Midbrain (tissue), 1 donor: Measurements from ENCODE around the gene CELSR2.

ENCODE experiments used
- DNase-seq: peaks from one replicate; lab custom pipeline; 2025; lab: John Stamatoyannopoulos, UW

Gene CELSR2

DNA sequence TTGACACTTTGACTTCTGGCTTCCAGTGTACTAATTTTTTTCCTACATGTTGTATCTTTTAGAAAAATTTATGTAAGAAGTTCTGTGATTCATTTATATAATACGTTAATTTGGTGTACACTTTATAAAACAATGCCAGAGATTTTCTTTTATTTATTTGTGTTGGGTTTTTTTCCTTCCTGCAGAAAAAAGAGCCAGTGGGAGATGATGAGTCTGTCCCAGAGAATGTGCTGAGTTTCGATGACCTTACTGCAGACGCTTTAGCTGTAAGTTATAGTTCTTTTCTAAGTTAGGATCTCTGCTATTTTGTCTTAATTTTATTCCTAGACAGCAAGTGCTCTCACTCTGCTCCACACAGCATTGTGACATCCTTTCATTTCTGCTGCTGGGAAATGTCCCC, 21.2 kb upstream of the CELSR2 start:
- no peak for DNase-seq

DNA sequence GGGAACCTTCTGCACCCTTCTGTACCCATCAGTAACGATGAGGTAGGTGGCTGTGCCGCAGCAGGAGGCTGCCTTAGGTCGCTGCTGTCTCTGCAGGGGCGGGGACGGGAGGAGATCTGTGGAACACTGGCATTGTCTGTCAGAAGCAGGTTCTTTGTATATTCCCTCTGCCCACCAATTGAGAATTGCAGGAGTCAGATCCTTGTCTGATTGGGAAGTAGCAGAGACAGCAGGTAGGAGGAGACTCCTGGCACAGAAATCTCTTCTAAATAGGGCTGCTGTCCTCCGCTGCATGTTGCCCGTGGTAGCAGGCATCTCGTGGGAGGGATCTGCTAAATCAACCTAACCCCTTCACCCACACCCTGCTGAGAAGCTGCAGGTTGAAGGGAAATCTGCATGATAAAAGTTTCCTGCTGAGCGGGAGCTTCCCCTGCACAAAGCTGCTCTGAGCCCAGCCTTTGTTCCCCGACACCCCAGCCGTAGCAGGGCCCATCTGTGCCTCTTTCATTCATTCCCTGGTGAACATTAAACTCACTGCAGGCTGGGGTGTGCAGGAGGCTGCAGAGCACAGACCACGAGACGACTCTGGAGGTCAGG, 19.7 kb upstream of the CELSR2 start:
- DNase-seq: no peak

DNA sequence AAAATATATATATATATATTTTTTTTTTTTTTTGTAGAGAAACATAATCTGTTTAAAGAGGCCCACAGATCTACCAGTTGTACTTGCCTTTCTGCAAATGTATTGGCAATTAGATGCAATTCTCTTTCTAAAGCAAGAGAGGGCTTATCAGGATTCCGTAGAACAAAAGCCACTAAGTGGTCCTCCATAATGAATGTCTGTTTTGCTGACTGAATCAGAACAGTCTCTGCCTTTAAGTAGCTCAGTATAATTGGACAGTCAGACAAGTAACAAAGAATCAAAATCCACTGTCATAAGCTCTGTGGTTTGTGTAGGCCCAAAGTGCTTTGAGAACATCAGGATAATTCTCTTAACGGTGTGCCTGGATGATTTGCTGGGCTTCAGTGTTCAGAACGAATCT, 18.3 kb upstream of the CELSR2 start:
- DNase-seq: no peak

DNA sequence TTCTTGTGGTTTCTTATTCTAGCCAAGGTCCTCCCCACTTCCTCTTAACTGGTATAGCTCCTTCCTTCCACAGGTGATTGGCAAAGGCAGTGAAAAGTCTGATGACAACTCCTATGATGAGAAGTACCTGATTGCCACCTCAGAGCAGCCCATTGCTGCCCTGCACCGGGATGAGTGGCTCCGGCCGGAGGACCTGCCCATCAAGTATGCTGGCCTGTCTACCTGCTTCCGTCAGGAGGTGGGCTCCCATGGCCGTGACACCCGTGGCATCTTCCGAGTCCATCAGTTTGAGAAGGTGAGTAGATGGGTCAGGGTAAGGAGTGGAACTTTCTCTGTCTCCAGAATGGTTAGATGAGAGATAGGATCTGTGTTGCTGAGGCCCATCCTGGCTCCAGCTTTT, 14.2 kb upstream of the CELSR2 start:
- no peak for DNase-seq

DNA sequence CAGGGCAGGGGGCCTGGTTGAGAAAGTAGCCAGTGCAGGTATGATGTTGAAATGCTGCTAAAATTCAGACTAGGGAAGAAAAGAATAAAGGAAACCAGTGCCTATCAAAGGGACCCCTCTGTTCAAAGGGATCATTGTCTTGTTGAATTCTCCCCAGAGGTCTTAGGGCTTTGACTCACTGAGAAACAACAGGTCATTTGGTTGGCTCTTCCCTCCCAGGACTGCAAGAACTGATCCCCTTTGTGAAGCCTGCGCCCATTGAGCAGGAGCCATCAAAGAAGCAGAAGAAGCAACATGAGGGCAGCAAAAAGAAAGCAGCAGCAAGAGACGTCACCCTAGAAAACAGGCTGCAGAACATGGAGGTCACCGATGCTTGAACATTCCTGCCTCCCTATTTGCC, 11.8 kb upstream of the CELSR2 start:
- no peak for DNase-seq

DNA sequence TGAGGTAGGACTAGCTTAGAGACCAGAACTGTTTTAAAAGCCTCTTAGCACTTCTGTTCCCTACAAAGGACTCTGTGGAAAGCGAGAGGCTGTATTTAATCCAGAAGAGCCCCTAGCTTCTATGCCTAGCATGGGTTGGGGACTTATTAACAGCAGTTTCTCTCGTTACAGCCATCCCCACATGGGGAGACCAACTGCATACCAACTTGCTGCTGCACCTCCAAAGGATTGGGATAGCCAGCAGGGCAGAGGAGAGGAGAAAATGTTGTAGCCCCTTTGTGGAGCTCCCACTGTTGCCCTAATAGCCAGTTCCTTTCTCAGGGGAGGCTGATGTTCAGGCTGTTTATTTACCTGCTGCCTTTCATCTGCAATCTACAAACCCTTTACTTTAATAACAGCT, 11.0 kb upstream of the CELSR2 start:
- no peak for DNase-seq

DNA sequence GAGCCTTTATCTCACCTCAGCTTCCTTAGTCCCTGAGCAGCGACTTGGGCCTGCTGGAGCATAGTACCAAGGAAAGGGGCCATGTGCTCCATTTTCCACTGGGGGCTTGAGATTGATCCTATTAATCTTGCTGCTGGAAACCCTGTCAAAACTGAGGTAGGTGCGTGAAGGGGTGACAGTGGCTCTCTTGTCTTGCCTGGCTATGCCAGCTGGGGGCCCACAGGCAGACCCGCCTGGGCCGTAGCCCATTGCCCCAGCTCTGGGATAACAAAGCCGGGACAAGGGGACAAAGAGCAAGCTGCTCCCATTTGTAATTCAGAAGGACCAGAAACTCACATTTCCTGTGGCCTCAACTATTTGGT, 10.3 kb upstream of the CELSR2 start:
- DNase-seq: no peak

DNA sequence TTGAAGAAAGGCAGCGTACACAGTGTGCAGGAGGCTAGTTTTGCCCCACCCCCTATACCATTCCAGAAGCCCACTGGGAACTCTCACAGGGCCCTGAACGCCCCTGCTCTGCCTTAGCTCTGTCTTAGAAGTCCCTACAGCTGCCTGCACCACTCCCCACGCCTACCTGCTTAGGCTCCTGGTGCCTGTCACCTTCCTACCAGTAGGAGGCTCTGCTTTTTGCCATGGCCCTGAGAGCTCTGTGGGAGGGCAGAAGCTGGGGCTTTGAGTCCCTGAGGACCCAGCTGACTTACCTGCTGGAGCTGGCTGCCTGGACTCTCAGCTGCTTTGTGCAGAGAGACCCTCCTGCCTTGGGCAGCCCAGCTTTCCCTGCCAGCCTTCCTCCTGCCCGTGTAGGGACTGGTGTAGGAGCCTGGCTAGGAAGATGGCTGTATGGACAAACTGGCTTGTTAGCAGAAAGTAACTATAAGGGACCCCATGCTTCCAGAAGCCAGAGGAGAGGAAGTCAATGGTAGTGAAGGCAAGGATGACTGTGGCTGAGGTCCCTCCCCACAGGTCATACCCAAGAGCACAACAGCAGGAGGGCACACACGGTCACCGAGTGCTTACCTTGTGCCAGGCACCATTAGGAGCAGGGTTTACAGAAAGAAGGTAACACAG, 9.8 kb upstream of the CELSR2 start:
- no peak for DNase-seq

DNA sequence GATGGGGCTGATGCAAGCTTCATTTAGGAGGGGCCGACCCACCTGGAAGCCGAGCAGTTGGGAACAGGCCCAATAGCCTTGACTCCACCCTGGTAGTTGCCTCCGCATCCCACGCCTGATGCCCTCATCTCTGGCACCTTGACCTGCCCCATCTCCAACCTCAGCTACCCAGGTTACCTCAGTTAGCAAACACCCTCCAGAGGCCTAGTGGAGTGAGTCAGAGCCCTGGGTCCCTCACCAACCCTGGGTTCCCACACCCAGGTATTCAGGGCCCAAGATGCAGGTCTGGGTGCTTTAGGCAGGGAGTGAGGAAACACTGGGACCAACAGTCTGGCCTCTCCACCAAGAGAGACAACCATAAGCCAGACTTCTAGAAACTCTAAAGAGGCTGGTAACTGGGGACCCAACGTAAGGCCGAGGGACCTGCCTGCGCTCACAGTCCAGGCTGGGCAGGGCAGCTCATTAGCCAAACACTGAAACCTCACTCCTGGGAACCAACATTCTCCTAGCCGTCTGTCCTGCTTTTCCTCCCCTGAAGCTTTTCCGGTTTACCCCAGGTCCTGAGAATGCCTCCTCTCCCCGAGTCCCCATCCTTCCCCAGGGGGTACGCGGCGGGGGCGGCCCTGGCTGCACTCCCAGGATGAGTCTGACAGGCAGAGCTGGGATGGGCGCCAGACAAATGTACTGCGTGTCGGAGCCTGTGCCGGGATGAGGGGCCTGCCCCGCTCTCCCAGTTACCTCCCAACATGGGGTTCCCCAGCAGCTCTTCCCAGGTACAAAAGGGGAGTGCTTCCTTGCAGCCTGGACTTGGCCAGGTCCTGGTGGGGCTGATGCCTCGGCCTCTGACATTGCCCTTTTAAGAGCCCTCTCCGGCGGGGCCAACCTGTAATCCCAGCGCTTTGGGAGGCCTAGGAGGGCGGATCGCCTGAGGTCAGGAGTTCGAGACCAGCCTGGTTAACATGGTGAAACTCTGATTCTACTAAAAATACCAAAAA, 8.9 kb upstream of the CELSR2 start:
- DNase-seq: no peak

DNA sequence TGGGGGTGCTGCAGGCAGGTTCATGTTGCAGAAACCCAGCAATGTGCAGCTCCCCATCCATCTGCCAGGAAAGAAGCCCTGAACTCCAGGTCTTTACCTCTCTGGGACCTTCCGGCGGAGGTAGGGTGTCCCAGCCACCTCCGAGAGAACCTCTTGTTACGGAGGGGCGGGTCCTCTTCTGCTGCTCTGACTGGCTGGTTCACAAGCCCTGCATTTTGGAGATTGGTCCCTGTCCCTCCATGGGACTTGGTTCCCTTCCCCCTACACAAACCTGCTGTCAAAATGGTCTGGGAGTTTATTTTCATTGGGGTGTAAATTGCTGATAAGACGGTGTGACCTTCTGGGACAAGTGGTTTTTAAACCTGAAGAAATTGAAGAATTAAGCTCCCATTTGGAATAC, 8.0 kb upstream of the CELSR2 start:
- no peak for DNase-seq

DNA sequence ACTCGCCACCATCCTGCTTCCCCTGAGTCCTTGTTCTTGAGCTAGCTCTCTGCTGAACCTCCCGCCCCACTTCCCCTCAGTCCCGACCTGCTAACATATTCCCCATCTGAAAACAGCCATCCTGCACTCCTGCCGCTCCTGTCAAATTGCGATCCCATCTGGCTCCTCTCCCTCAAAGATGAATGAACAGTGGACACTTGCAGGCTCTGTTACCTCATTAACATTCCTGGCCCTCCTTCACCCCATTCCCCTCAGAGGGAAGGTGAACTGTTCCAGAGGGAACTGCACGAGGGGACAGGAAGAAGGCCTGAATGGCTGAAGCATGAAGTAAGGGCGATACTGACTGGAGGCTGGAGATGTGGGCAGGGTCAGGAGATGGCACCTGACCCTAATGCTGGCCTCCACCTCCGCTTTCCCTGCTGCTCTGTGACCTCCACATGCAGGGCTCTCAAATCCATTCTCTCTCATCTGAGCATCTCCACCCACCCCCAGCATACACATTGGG, 7.4 kb upstream of the CELSR2 start:
- no peak for DNase-seq

DNA sequence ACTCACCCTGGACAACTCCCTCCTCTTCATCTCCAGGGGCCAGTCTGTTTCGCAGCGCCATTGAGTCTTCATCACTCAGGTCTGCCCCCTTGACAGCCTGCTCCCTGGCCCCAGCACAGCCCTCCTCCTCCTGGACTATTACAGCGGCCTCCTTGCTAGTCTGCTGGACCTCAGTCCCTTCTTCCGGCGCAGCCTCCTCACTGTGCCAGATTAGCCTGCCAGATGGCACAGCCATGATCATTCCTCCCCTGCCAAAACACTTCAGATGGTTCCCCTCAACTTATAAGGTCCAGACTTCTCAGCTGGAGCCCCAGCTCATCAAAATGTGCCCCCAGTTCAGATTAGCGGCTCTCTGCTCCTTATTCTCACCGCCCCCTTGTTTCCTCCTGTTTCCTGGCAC, 7.0 kb upstream of the CELSR2 start:
- DNase-seq: no peak

DNA sequence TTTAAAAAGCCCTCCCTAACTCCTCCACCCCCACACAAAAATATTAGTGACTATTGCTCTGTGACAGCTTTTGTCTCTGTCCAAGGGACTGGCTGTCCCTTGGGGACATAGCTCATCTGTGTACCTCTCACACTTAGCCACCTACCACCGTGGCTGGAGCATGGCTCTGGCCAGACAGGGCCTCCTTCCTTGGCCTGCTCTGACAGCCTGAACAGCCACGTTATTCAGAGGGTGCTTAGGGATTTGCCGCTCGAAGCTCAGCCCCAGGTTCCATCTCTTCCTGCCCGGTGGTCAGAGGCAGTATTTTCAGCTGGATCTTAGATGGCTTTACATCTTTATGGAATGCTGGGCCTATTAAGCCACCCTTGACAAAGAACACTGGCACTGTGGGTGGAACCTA, 6.1 kb upstream of the CELSR2 start:
- DNase-seq: no peak

DNA sequence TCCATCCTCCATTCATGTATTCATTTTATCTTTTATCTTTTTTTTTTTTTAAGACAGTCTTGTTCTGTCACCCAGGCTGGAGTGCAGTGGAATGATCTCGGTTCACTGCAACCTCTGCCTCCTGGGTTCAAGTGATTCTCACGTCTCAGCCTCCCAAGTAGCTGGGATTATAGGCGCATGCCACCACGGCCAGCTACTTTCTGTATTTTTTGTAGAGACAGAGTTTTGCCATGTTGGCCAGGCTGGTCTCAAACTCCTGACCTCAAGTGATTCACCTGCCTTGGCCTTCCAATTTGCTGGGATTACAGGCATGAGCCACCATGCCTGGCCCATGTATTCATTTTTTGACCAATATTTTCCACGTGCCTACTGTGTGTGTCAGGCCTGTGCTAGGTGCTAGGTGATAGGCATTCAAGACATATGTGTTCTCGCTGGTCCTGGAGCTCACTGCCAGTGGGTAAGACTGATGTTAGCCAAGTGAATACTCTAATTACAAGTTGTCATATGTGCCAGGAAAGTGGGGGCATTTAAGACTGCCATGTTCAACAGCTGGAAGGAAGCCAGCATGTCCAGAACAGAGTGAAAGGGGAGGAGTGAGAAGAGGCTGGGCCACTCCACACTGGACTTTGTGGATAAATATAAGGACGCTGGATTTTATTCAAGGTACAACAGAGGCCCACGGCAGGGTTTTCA, 5.3 kb upstream of the CELSR2 start:
- no peak for DNase-seq

DNA sequence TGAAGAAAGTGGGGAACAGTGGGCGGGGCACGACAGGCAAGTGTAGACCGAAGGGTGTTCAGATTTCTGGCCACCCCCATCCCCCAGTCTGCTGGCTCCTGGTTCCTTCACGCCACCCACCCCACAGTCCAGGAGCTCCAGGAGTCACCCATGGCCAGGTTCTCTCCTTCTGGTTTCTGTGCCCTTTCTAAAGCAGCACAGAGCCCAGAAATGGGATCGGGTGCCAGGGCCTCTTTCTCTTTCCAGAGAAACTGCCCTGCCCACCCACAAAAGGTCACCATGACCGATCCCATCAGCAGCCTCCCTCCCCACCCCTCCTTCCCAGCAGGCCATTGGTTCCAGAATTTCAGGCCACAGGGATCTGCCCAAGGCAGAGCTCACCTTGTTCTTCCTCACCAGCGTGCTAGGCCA, 3.2 kb upstream of the CELSR2 start:
- DNase-seq: no peak

DNA sequence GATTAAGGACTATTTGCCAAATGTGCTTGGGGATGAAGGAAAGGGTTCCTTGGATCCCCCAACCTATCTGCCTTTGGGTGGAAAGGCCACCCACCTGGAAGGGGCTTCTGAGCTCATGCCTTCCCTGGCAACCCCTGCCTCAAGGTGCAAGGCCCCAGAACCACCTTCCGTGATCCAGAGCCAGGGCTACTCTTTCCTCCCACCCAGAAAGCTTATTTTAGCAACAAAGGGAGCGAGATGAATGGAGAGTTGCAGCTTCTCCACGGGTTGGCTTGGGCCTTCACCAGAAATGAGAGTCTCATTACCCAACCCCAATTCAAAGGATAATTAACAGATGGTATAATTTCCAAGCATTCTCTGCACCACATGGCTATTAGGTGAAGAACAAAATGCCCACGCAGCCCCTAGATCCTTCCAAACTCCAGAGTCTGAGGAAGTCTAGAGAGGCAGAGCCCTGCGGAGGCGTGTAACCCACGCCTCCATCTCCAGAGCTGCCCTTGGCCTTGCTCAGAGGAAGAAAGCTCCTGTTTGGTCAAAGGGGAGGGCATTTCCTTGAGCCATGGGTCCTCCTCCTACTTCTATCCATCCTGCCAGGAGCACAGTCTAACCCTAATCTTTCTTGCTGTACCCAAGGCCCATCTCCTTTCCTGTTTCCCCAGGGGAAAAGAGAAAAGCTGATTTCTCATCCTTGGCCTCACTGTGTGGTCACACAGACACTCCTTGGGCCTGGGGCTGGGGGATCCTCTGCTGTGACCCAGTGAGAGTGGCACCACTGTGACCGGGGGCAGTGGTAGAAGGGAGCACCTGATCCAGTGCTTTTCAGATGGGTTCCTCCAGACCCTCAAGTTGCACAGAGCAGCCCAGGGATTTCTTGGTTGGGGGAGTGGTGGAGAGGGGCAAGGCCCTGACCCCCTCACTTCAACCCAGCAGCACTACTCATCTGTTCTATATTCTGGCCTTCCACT, 1.7 kb upstream of the CELSR2 start:
- no peak for DNase-seq

DNA sequence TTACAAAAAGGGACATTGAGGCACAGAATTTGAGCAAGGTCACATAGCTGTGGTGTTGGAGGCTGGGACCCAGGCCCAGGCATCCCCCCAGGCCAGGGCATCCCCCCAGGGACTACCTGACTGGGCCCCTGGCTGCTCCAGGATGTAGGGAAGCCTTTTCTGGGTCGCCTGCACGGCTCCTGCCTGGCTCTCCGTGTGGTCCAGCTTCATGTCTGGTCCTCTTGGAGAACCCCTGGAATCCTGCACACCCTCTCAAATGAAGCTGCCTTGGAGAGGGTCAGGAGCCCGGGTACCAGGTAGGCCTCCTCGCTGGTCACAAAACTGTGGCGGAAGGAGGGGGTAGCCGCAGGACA, 919 bp upstream of the CELSR2 start:
- DNase-seq: no peak

DNA sequence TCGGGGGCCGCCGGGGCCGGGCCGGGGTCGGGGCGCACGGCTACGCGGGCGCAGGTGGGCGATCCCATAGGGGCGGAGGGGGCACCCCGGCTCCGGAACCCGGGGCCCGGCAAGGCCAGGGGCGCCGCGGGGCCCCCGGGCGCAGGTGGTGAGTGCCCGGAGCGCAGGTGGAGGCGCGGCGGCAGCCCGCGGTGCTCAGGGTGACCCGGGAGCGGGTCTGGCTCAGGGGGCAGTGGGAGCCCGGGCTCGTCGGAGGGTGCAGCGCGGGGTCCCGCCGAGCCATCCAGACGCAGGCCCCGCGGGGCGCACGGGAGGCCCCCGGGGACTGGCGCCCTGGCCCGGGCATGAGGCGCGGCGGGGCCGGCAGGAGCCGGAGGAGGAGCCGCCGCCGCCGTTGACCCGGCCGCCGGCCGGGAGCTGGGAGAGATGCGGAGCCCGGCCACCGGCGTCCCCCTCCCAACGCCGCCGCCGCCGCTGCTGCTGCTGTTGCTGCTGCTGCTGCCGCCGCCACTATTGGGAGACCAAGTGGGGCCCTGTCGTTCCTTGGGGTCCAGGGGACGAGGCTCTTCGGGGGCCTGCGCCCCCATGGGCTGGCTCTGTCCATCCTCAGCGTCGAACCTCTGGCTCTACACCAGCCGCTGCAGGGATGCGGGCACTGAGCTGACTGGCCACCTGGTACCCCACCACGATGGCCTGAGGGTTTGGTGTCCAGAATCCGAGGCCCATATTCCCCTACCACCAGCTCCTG, 489 bp downstream of the CELSR2 start:
- DNase-seq: no peak

DNA sequence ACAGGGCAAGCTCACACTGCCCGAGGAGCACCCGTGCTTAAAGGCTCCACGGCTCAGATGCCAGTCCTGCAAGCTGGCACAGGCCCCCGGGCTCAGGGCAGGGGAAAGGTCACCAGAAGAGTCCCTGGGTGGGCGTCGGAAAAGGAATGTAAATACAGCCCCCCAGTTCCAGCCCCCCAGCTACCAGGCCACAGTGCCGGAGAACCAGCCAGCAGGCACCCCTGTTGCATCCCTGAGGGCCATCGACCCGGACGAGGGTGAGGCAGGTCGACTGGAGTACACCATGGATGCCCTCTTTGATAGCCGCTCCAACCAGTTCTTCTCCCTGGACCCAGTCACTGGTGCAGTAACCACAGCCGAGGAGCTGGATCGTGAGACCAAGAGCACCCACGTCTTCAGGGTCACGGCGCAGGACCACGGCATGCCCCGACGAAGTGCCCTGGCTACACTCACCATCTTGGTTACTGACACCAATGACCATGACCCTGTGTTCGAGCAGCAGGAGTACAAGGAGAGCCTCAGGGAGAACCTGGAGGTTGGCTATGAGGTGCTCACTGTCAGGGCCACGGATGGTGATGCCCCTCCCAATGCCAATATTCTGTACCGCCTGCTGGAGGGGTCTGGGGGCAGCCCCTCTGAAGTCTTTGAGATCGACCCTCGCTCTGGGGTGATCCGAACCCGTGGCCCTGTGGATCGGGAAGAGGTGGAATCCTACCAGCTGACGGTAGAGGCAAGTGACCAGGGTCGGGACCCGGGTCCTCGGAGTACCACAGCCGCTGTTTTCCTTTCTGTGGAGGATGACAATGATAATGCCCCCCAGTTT, 1.3 kb downstream of the CELSR2 start:
- no peak for DNase-seq
